Amniotic stem cell (primary cell): ENCODE results near the gene TTC39A.

Experiments used
- DNase-seq: peaks from one replicate; lab custom pipeline; 2025; lab: John Stamatoyannopoulos, UW

The TTC39A gene

GRCh38 chr1:51314974-51315373 is 15.4 kb downstream of the TTC39A start:
- DNase-seq = no peak

DNA sequence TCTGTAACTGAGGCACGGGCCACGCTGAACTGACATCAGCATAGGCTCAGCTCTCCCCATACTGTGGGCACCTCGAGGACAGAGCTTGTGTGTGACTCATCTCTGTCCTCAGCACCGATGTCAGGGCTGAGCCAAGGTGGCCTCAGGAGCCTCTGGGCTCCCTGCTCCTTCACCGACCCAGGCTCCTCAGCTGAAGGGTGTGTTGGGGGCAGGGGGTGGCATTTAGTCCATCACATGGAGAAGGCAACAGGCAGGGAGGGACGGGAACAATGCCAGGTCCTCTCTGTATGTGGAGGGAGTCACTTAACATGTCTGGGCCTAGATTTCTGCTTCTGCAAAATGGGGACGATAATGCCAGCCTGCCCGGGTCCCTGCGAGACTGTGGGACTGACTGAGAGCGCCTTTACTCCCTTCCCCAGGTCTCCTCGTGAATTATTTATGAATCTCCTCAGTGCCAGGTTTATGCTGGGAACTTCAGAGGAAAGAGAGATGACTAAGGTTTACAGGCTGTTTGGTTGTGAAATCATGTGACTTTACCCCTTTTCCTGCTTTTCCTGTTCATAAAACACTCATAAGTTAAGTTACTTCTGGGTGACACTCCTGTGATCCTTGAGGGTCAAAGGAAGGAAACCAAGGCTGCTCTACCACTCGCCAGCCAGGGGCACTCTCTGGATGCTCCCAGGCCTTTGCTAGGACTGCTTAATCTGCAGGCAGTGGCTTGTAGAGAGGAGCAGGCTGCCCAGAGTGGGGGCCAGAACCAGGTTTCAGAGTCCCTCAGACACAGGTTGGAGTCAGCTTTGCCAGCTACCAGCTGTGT is 16.2 kb downstream of the TTC39A start:
- no peak for DNase-seq

- DNase-seq = no peak
Measured at GRCh38 chr1:51313268-51313852, 17.0 kb downstream of the TTC39A start.

- no peak for DNase-seq
Measured at GRCh38 chr1:51312718-51313117, 17.6 kb downstream of the TTC39A start.

GRCh38 chr1:51311826-51312225 is 18.5 kb downstream of the TTC39A start:
- DNase-seq = no peak

- no peak for DNase-seq
Measured at GRCh38 chr1:51310871-51311613, 19.3 kb downstream of the TTC39A start.

DNA sequence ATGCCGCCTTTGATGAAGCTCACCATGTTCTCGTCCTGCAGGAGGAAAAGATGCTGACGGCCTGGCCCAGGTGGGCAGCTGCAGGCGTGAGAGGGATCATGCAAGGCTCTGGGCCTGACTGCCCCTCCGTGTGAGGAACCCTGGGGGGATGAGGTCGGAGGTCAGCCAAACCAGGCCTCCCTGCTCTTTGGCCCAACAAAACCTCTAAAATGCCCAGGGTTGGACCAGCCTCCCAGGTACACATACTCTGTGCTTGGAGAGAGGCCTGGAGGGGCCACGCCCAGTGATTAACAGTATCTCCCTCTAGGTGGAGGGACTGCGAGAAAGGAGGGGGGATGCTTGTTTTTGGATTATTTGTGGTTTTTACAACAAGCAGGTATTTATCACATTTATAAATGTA is 21.1 kb downstream of the TTC39A start:
- no peak for DNase-seq

DNA sequence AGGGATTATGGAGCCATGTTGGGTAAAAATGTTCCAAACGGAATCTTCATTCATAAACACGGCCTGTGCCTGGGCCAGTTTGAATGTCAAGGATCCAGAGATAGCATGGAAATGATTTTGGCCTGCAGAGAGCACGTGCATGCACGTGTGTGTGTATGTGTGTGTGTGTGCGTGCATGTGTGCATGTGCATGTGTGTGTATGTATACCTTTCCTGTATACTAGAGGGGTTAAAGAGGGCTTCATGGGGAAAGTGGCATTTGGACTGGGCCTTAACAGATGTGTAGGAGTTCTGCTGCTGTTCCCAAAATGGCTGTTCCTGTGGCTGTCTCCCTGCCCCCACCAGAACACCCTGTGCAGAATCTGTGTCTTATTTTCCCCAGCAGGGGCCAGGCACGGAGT is 21.7 kb downstream of the TTC39A start:
- DNase-seq = no peak

DNA sequence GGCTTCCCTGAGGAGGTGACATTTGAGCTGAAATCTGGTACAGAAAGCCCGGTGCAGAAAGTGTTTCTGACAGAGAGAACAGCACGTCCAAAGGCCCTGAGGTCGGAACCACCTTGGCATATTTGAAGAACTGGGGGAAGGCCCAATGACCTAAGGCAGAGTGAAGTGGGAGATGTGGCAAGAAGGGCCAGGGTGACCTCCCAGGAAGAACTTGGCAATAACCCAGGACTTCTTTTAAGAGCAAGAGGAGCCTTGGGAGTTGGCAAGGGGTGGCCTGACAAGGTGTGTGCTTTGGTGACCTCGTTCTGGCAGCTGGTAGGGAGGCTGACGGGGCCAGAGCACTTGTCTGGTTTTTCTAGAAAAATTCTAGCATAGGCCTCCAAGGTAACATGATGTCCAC is 23.4 kb downstream of the TTC39A start:
- no peak for DNase-seq

DNA sequence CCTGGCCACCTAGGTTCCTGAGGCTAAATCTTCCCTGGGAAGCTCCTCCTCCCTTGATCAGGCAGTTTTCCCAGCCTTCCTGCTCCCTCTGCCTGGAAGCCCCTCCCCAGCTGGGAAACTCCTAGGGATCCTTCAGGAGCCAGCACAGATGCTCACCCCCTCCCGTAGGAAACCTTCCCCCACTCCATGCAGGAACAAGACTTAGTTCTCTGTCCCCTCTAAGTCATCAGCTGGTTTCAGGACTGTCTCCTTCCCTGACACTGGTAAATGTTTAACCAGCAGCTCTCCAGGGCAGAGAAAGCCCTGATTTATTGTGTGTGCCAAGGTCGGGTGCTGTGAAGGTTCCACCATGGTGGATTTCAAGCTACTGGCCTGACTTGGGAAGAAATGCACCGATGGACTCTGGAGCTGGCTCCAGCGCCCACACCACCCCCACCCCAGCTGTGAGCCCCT is 25.0 kb downstream of the TTC39A start:
- no peak for DNase-seq

DNA sequence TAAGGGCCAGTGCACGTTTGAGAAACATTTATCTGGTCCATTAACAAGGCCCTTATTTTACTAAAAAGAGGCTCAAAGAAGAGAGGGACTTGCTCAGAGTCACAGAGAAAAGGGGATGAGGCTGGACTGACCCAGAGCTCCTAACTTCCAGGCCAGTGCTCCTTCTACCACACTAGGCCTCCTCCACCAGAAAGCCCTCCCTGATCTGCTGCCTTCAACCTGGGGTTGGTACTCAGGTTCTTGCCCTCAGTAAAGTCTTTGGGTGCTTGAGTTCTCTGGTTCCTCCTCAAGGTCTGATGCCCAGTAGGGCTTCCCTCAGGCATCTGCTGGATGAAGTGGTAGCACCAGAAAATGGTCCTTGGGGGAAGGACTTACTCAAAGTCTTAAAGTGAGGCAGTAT is 26.0 kb downstream of the TTC39A start:
- DNase-seq = no peak

GRCh38 chr1:51303751-51304251 is 26.6 kb downstream of the TTC39A start:
- no peak for DNase-seq

DNA sequence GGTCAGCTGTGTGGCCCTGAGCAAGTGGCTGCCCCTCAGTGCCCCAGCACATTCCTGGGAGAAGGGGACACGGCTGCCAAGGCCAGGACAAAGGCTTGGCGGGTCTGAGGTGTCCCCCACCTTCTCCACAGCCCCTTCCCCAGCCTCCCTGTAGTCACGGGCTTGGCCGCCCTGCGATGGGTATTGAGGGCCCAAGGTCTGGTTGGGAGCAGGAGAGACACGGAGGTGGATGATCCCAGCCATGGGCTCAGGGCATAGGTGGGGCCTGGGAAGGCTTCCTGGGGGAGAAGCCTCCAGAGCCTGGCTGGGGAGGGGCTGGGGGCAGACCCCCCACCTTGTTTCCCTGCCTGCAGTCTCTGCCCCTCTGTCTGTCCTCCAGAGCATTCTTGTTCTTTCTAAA is 27.0 kb downstream of the TTC39A start:
- DNase-seq = no peak

GRCh38 chr1:51302746-51303145 is 27.6 kb downstream of the TTC39A start:
- DNase-seq = no peak

DNA sequence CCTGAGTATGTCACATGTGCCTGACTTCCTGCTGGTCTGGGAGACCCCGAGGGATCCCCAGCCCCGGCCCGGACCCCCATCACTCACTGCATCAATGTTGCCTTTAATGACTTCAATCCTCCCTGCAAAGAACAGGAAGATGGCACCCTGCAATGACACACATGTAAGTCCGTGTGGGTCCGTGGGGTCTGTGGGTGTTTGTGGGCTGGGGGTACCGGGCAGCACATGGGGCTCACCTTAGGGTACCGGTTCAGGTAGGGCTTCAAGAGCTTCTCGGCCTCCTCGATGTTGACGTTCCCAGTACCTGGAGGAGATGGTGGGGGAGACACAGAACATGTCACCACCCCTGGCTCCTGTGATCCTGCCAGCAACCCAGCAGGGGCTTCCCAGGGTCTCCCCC is 28.1 kb downstream of the TTC39A start:
- DNase-seq = no peak

GRCh38 chr1:51301844-51302162 is 28.6 kb downstream of the TTC39A start:
- no peak for DNase-seq

DNA sequence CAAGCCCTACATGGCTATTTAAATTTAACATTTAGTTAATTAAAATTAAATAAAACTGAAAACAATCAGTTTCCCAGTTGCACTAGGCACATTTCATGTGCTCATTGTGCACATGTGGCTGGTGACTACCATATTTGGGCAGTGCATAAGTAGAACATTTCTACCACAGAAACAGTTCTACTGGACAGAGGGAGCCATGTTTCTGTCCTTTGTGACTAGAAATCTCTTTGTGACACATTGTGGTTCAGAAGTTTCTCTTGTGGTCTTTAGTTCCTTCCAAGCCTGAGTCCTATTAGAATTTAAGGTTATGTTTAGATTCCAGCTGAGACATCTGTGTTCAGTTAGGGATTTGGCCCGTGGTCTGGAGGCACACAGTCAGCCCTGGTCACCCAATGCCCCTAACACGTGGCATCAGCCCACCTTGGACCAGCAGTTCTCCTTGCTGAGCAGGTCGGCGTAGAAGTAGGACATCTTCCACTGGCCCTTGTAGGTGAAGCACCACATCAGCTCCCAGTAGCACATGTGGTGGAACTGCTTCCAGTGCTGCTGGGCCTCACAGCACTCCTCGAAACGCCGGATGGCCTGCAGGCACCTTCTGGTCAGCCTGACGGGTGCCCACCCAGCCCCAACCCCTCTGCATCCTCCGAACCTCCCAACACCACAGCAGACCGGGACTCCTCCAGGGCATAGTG is 29.1 kb downstream of the TTC39A start:
- DNase-seq = no peak

- DNase-seq = no peak
Measured at GRCh38 chr1:51299981-51300670, 30.2 kb downstream of the TTC39A start.

- DNase-seq = no peak
Measured at GRCh38 chr1:51299185-51299885, 31.0 kb downstream of the TTC39A start.

- no peak for DNase-seq
Measured at GRCh38 chr1:51298322-51298705, 32.0 kb downstream of the TTC39A start.
